ENCODE measurements around the gene KPNA3. TPM values are rescaled to one million over a fixed set of nuclear protein-coding genes. Genes with fewer than 3 reads are reported as not detected.

KPNA3 gene
- total RNA-seq, 1 experiment from 2014 or later: 49.7 TPM

- H3K18ac ChIP-seq (ENCODE audit: insufficient read length, low read depth, low read length): no peak overlapping the region
- H2BK5ac ChIP-seq (ENCODE audit: insufficient read length, low read length): no peak overlapping the region
- H3K79me1 ChIP-seq (ENCODE audit: insufficient read depth, low read depth, low read length, poor library complexity, severe bottlenecking): peaks cover 10% of the 10 kb centered on the region
- no peak overlapping the region for H3K4me3 Mint-ChIP-seq
- peaks cover 28% of the 10 kb centered on the region; the same call in 1 of the 2 replicates for H3K79me2 ChIP-seq (ENCODE audit: insufficient read depth, low read length)
- peak overlapping the region in 1 of 3 experiments; percentile 69; a peak in 2 of 7 replicates for H3K27ac Mint-ChIP-seq
- H2BK15ac ChIP-seq (ENCODE audit: low read depth, low read length): no peak overlapping the region
- no peaks in the 10 kb centered on the region for H3K27me3 Mint-ChIP-seq (ENCODE audit: low read depth)
- no peaks in the 10 kb centered on the region for H3K9me3 ChIP-seq (ENCODE audit: control insufficient read depth, low read depth, low read length)
- H4K8ac ChIP-seq (replicated peaks; ENCODE audit: insufficient read length, low read depth, low read length): no peak overlapping the region
- H2BK120ac ChIP-seq (ENCODE audit: low read depth, low read length, poor library complexity, severe bottlenecking): no peak overlapping the region
- H4K5ac ChIP-seq (ENCODE audit: insufficient read length, low read depth, low read length): no peak overlapping the region
- no peaks in the 10 kb centered on the region for H3K23me2 ChIP-seq (ENCODE audit: insufficient read length, low read depth, low read length, poor library complexity, severe bottlenecking)
- H3K27me3 ChIP-seq (ENCODE audit: insufficient read depth, low read length): no peaks in the 10 kb centered on the region
- no peak overlapping the region for H2AK5ac ChIP-seq (ENCODE audit: insufficient read length, low read length)
- H3K56ac ChIP-seq (ENCODE audit: insufficient read length, low read depth, low read length): no peak overlapping the region
- no peak overlapping the region for H3K27ac ChIP-seq (ENCODE audit: insufficient read length, low read depth, low read length)
- H4K91ac ChIP-seq (ENCODE audit: insufficient read length, low read depth, low read length): no peak overlapping the region
- no peaks in the 10 kb centered on the region for H4K20me1 ChIP-seq (ENCODE audit: control insufficient read depth, insufficient read depth, insufficient read length)
- H3K36me3 Mint-ChIP-seq (ENCODE audit: insufficient read depth in 1 of 3, low read depth in 3 of 3): no peaks in the 10 kb centered on the region
- H3K9ac ChIP-seq (ENCODE audit: extremely low read depth, insufficient read length, low read length): no peak overlapping the region
- no peak overlapping the region for H2BK20ac ChIP-seq (ENCODE audit: low read depth, low read length, poor library complexity, severe bottlenecking)
- TF ChIP-seq, protein P1, sequence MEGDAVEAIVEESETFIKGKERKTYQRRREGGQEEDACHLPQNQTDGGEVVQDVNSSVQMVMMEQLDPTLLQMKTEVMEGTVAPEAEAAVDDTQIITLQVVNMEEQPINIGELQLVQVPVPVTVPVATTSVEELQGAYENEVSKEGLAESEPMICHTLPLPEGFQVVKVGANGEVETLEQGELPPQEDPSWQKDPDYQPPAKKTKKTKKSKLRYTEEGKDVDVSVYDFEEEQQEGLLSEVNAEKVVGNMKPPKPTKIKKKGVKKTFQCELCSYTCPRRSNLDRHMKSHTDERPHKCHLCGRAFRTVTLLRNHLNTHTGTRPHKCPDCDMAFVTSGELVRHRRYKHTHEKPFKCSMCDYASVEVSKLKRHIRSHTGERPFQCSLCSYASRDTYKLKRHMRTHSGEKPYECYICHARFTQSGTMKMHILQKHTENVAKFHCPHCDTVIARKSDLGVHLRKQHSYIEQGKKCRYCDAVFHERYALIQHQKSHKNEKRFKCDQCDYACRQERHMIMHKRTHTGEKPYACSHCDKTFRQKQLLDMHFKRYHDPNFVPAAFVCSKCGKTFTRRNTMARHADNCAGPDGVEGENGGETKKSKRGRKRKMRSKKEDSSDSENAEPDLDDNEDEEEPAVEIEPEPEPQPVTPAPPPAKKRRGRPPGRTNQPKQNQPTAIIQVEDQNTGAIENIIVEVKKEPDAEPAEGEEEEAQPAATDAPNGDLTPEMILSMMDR (conservative IDR thresholded peaks at IDR 0.05): no peak
- no peak overlapping the region for H3K4ac ChIP-seq (ENCODE audit: low read depth, low read length)
- H3K4me1 Mint-ChIP-seq: peaks cover 17 to 19% of the 10 kb centered on the region in 2 experiments
- no peak overlapping the region for H3K14ac ChIP-seq (ENCODE audit: insufficient read depth, low read length)
- no peak overlapping the region for H3T11ph ChIP-seq (ENCODE audit: low read length)
- H2BK12ac ChIP-seq (ENCODE audit: insufficient read length, low read depth, low read length): no peak overlapping the region
- DNase-seq: no peak
- H2AFZ ChIP-seq (ENCODE audit: low read length): no peak overlapping the region
- no CpG with 5 or more reads among the region's 6 CpGs for WGBS (ENCODE audit: extremely low coverage, insufficient read length, low lambda C conversion rate)
- no peaks in the 10 kb centered on the region; the same call in 1 of the 2 replicates for H3K4me1 ChIP-seq (ENCODE audit: insufficient read depth, low read length)
- H3K9me3 Mint-ChIP-seq: no peaks in the 10 kb centered on the region
- H3K23ac ChIP-seq (ENCODE audit: insufficient read length, low read depth, low read length): no peak overlapping the region
- no peak overlapping the region for H3K4me2 ChIP-seq (ENCODE audit: insufficient read depth, insufficient read length, low read length)
These were observed 14.5 kb downstream of the KPNA3 start for GRCh38 chr13:49777746-49778614.
